Raji (cell line): Measurements from ENCODE around the gene CPT1B.
A peak's percentile ranks its signal among the peaks of the same experiment; 100 is the strongest.

Experiments
- POLR2A ChIP-seq: IDR thresholded peaks from 2 replicates; pipeline ENCODE4 v1.6.1; 2011; ENCODE audit warnings: low read depth, low read length, control low read depth; ENCODE audit not compliant: insufficient read depth

Gene CPT1B

GRCh38 chr22:50569896-50570535 lies 8.2 kb downstream of the CPT1B start:
- no peak for TF ChIP-seq POLR2A

- no peak for TF ChIP-seq POLR2A
These were observed 9.2 kb downstream of the CPT1B start for GRCh38 chr22:50569041-50569459.

GRCh38 chr22:50568626-50569025 lies 9.6 kb downstream of the CPT1B start:
- no peak for TF ChIP-seq POLR2A

- no peak for TF ChIP-seq POLR2A
These were observed 10.4 kb downstream of the CPT1B start for GRCh38 chr22:50567721-50568252.

GRCh38 chr22:50564289-50564688 lies 13.9 kb downstream of the CPT1B start:
- TF ChIP-seq POLR2A = no peak

GRCh38 chr22:50563413-50564160 lies 14.6 kb downstream of the CPT1B start:
- TF ChIP-seq POLR2A = no peak

GRCh38 chr22:50562523-50563412 lies 15.5 kb downstream of the CPT1B start, which contains the start of gene SYCE3:
Gene SYCE3 (minus strand): TSS chr22:50562919. CDS start chr22:50556405, 6,514 bp downstream.
- peak; percentile 73 for TF ChIP-seq POLR2A

- TF ChIP-seq POLR2A = no peak
These were observed 16.5 kb downstream of the CPT1B start for GRCh38 chr22:50561401-50562358.

- no peak for TF ChIP-seq POLR2A
These were observed 18.2 kb downstream of the CPT1B start for GRCh38 chr22:50560034-50560433.

- TF ChIP-seq POLR2A = no peak
These were observed 21.5 kb downstream of the CPT1B start for GRCh38 chr22:50556703-50557102.

GRCh38 chr22:50553310-50553709 lies 24.9 kb downstream of the CPT1B start:
- no peak for TF ChIP-seq POLR2A

- TF ChIP-seq POLR2A = no peak
These were observed 27.0 kb downstream of the CPT1B start for GRCh38 chr22:50551160-50551752.

GRCh38 chr22:50550395-50550794 lies 27.8 kb downstream of the CPT1B start:
- TF ChIP-seq POLR2A = no peak
